Nephron progenitor cell (in vitro differentiated cells): ENCODE measurements around the gene CASP10.

ENCODE experiments used
- DNase-seq: peaks from one replicate; pipeline ENCODE4 v3.0.0; 2021
- H3K27ac Mint-ChIP-seq: 2 replicates; pipeline ENCODE4 v1.8.0; 2021; ENCODE audit warnings: mild to moderate bottlenecking, moderate library complexity, mixed read lengths
- H3K27me3 Mint-ChIP-seq: 2 replicates; pipeline ENCODE4 v1.8.0; 2021; ENCODE audit warnings: mild to moderate bottlenecking, low read depth, mixed read lengths; ENCODE audit not compliant: poor library complexity
- H3K36me3 Mint-ChIP-seq: 2 replicates; pipeline ENCODE4 v1.8.0; 2021; ENCODE audit warnings: low read depth, mixed read lengths
- H3K4me1 Mint-ChIP-seq: 2 replicates; pipeline ENCODE4 v1.8.0; 2021; ENCODE audit warnings: mixed read lengths
- H3K4me3 Mint-ChIP-seq: 2 replicates; pipeline ENCODE4 v1.8.0; 2021; ENCODE audit warnings: mild to moderate bottlenecking, moderate library complexity, mixed read lengths
- H3K9me3 Mint-ChIP-seq: 2 replicates; pipeline ENCODE4 v1.8.0; 2021; ENCODE audit warnings: mild to moderate bottlenecking, moderate library complexity, mixed read lengths
- CTCF ChIP-seq: fragments of 200-600 bp; sonication (generic); IDR thresholded peaks from 2 replicates; pipeline ENCODE4 v1.5.0; 2021; ENCODE audit warnings: antibody characterized with exemption

CASP10 gene

GRCh38 chr2:201263779-201264178 is 80.8 kb downstream of the CASP10 start:
- Mint-ChIP-seq H3K27ac (no peak overlapping the region), H3K36me3 (no peaks in the 10 kb centered on the region), H3K27me3 (peaks cover 6% of the 10 kb centered on the region), H3K4me1 (peaks cover 30% of the 10 kb centered on the region), H3K9me3 (no peaks in the 10 kb centered on the region), H3K4me3 (no peak overlapping the region)
- DNase-seq: no peak
- no peak for TF ChIP-seq CTCF

- Mint-ChIP-seq H3K36me3 (no peaks in the 10 kb centered on the region), H3K4me1 (peaks cover 25% of the 10 kb centered on the region), H3K4me3 (no peak overlapping the region), H3K9me3 (no peaks in the 10 kb centered on the region), H3K27me3 (peaks cover 6% of the 10 kb centered on the region), H3K27ac (no peak overlapping the region)
- no peak for TF ChIP-seq CTCF
- DNase-seq: no peak
These were observed 81.7 kb downstream of the CASP10 start for GRCh38 chr2:201264472-201265173.

GRCh38 chr2:201266629-201267028 is 83.7 kb downstream of the CASP10 start:
- peaks cover 17% of the 10 kb centered on the region for H3K4me1 Mint-ChIP-seq
- no peak for DNase-seq
- no peak for TF ChIP-seq CTCF
- H3K27me3 Mint-ChIP-seq: peaks cover 9% of the 10 kb centered on the region
- no peaks in the 10 kb centered on the region for H3K9me3 Mint-ChIP-seq
- H3K4me3 Mint-ChIP-seq: no peak overlapping the region
- no peak overlapping the region for H3K27ac Mint-ChIP-seq
- H3K36me3 Mint-ChIP-seq: no peaks in the 10 kb centered on the region

GRCh38 chr2:201267278-201268030 is 84.5 kb downstream of the CASP10 start:
- H3K27me3 Mint-ChIP-seq: peaks cover 9% of the 10 kb centered on the region
- DNase-seq: no peak
- H3K9me3 Mint-ChIP-seq: no peaks in the 10 kb centered on the region

GRCh38 chr2:201269764-201270163 is 86.8 kb downstream of the CASP10 start:
- DNase-seq: no peak

More at GRCh38 chr2:201267278-201268030, 84.5 kb downstream of the CASP10 start:
- Mint-ChIP-seq H3K4me3 (no peak overlapping the region), H3K36me3 (no peaks in the 10 kb centered on the region), H3K4me1 (peaks cover 10% of the 10 kb centered on the region), H3K27ac (no peak overlapping the region)
- TF ChIP-seq CTCF: no peak

More at GRCh38 chr2:201269764-201270163, 86.8 kb downstream of the CASP10 start:
- TF ChIP-seq CTCF: no peak
- Mint-ChIP-seq H3K36me3 (no peaks in the 10 kb centered on the region), H3K4me3 (no peak overlapping the region), H3K4me1 (peaks cover 5% of the 10 kb centered on the region), H3K27ac (no peak overlapping the region), H3K27me3 (peaks cover 9% of the 10 kb centered on the region), H3K9me3 (no peaks in the 10 kb centered on the region)
